NCI-H2107 (cell line): Measurements from ENCODE around the gene GFPT1.
"Not testable (repeated sequence)": the region's sequence is repeated elsewhere in the genome, so short reads cannot be mapped to it uniquely, and the experiment has no call there.

Experiments
- DNase-seq: peaks from one replicate; lab custom pipeline; 2025; lab: John Stamatoyannopoulos, UW

The GFPT1 gene

GRCh38 chr2:69383176-69383812 is 3.7 kb downstream of the GFPT1 start:
- no peak for DNase-seq

GRCh38 chr2:69382547-69382946 is 4.5 kb downstream of the GFPT1 start:
- no peak for DNase-seq

DNA sequence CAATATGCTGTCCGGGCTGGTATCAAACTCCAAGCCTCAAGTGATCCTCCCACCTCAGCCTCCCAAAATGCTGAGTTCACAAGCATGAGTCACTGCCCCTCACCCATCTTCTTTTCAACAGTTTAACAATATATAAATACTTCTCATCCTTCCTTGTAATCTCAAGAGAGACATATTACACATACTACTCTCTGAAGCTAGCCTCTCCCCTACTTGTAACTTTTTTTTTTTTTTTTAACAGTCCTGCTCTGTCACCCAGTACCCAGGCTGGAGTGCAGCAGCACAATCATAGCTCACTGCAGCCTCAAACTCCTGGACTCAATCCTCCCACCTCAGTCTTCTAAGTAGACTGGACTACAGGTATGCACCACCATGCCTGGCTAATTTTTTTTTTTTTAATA is 5.7 kb downstream of the GFPT1 start:
- no peak for DNase-seq

DNA sequence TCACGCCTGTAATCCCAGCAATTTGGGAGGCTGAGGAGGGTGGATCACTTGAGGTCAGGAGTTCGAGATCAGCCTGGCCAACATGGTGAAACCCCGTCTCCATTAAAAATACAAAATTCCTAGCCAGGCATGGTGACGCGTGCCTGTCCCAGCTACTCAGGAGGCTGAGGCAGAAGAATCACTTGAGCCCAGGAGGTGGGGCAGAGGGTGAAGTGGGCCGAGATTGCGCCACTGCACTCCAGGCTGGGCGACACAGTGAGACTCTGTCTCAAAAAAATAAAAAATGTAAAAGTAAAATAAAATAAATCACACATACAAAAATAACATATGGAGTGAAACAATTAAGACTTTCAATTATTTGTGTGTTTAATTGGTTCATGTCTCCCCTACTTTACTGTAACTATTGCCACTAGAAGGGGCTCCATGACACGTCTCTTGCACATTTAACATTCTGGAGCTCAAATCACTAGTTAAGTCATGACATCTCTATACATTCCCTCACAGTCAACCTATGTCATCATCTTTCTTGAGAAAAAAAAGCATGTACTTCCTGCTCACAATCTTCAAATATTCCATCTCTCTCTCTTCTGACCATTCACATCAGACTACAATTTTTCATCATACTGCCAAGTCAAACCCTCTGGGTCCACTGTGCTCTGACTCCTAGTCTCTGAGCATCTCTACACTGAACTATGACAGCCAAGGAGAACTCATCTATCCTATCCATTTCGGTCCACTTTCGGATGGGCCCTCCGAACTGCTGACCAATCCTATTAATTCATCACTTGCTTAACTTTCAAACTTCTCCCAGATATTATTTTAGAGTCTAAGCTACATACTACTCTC is 6.7 kb downstream of the GFPT1 start:
- no peak for DNase-seq

DNA sequence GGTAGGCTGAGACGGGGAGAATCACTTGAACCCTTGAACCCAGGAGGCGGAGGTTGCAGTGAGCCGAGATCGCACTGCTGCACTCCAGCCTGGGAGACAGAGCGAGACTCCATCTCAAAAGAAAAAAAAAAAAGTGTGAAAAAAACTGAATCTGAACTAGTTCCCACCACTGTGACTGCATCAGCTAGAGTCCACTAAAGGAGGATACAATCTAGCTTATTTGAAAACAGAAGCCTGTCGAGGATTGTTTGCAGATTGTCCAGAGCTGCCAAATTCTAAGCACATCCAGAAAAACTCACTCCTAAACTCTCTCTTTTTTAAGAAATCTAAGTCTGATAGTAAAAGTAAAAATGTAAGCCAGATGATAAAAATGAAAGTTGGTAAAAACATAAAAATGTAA is 10.6 kb downstream of the GFPT1 start:
- DNase-seq: no peak

DNA sequence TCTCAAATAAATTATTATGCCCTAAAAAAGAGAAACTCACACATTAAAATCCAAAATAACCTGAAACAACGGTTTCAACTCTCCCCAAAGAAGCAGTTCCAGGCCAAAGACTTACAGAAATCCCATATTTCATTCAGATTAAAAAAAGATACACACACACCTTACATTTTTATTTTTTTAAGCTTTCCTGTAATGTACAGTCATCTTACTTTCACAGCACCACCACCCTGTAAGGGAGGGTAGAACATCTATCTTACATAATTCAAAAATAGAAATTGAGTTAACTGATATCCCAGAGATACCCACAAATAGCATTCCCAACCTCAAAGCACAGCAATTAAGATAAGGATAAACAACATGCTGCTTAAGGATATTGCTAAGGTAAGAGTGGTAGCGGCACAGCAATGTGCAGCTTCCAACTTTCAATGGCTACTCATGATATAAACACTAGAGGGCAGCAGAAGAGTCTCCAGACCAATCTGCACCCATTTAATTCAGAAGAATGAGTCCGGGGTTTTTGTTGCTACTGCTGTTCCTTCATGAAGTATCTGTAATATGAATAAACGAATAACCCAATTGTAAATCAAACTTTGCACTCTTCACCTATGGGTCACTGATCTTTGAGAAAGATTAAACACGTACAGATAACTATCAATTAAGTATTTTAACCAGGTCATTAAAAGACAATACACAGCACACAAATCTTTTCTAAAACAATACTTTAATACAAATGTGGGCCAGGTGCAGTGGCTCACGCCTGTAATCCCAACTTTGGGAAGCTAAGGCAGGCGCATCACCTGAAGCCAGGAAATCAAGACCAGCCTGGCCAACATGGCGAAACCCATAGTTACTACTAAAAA is 11.3 kb downstream of the GFPT1 start:
- peak; percentile 4 for DNase-seq

GRCh38 chr2:69372767-69373166 is 14.3 kb downstream of the GFPT1 start:
- DNase-seq: no peak

DNA sequence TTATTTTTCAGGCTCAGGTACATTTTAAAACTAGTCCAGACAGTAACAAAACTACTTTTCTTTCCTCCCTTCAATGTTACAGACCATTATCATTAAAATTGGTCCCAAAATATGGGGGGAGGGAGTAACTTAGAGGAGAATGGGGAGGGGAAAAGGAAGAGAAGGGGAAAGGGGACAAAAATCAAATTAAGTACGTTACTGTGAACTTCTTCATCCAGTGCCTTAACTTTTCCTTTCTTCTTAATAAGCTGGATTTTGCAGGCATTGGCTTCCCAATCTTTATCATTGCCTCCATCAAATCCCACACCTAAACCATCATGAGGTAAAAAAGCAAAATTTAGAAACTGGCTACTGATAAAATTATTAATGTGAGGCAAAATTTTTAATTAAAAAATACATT is 17.2 kb downstream of the GFPT1 start:
- DNase-seq: no peak

DNA sequence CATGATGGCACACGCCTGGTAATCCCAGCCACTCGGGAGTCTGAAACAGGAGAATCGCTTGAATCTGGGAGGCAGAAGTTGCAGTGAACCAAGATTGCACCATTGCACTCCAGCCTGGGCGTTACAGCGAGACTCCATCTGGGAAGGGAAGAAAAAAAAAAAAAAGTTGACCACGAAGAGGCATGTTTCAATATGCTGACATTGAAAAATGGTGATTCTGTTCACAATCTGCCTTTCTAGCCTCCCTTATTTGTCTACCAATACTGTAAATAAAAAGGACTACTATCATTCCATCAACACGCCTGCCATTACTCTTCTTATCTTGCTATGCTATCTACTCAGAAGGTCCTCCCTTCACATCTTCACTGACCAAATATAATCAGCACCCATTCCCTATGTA is 18.4 kb downstream of the GFPT1 start:
- DNase-seq: no peak

DNA sequence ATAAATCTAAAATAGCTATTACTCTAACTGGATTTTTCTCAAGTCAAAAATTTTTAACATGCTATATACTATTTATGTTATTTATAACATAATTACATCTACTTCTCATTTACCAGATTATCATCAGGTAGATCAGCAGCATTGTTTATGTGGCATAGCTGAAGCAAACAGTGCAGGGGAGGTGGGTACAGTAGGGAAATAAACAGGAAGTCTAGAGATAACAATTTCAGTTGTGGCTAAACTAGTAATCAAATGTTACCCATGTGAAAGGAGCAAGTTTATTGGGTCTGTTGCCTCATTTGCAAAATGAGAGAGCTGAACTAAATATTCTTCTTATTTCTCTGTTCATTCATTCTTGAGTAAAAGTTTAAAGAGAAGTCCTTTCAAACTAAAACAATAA is 27.7 kb downstream of the GFPT1 start:
- DNase-seq: no peak

DNA sequence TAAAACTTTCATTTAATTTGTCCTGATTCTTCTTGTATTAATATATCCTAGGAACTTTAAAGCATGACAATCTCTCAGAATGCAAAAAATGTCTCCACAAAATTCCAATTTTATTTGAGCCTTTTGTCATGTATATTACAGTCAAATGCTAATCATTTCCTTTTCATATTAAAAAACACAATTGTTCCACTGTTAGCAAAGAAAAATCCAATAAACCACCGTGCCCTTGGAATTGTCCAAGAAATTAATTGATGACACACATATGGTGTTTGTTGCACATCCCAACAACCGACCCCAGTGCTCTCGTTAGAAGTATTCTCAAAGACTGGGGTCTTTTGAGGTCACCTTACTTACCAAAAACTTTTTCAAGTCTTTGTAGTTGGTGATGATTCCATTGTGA is 28.1 kb downstream of the GFPT1 start:
- DNase-seq: no peak

- DNase-seq: no peak
Observed at GRCh38 chr2:69356471-69356870, 30.6 kb downstream of the GFPT1 start.

GRCh38 chr2:69354976-69355375 is 32.1 kb downstream of the GFPT1 start:
- DNase-seq: not testable (repeated sequence)

DNA sequence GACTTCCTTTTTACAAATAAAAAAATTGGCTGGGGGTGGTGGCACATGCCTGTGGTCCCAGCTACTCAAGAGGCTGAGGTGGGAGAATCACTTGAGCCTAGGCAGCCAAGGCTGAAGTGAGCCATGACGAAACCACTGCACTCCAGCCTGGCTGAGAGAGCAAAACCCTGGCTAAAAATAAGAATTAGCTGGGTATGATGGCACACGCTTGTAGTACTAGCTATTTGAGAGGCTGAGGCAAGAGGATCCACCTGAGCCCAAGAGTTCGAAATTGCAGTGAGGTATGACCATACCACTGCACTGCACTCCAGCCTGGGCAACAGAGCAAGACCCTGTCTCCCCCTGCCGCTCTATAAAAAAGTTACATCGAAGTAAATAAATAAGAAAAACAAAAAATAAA is 33.7 kb downstream of the GFPT1 start:
- no peak for DNase-seq

- DNase-seq: no peak
Observed at GRCh38 chr2:69348781-69349180, 38.2 kb downstream of the GFPT1 start.

DNA sequence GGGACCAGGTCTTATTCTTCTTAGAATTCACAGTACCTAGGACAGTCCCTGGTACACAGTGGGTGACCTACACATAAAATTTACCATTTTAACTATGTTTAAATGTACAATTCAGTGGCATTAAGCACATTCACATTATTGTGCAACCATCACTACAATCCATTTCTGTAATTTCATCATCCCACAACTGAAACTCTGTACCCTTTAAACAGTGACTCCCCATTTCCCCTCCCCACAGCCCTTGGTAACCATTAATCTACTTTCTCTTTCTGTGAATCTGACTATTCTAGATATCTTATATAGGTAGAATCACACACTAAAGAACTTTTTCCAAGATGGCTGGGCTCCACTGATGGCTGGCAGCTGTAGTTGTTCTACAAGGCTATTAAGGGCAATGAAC is 41.6 kb downstream of the GFPT1 start:
- DNase-seq: no peak

DNA sequence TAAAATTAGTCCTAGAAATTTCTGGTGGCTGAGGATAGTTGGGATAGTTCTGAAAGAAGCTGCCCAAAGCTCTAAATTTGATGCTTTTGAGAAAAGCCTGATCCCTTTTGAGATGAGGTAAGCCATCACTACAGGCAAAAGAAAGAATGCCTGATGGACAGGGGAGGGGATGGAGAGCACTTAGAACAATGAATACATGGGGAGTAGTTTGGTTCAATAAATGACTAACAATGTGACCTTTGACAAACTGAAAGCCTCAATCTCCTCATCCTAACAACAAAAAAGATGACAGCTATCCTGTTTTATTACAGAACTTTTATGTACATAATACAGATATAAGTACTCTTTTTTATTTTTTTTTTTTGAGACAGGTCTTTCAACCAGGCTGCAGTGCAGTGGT is 42.7 kb downstream of the GFPT1 start:
- no peak for DNase-seq

DNA sequence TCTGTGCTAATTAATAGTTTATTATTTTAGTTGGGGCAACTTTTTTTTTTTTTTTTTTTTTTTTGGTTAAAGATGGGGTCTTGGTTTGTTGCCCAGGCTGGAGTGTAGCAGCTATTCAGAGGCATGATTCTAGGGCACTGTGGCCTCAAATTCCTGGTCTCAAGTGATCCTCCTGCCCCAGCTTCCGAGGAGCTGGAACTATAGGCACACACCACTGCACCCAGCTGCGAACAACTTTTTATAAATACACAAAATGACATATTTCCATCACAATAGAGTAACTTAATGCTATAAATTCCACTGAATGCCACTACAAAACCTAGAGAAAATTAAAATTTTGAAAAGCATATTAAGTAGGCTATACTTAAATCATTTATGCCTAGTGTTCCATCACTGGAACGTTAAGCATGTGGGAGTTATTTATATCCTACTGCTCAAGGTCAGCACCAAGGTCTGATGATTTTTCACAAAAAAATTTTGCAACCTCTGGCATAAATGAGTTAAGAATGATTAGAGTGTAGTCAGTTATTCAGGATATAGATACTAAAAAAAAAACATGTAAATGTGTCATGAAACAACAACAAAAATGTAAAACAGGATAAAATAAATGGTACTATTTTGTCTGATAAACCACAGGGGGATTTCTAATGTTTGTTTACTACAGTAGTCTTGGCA is 46.8 kb downstream of the GFPT1 start:
- no peak for DNase-seq

GRCh38 chr2:69335311-69335710 is 51.7 kb downstream of the GFPT1 start:
- no peak for DNase-seq

DNA sequence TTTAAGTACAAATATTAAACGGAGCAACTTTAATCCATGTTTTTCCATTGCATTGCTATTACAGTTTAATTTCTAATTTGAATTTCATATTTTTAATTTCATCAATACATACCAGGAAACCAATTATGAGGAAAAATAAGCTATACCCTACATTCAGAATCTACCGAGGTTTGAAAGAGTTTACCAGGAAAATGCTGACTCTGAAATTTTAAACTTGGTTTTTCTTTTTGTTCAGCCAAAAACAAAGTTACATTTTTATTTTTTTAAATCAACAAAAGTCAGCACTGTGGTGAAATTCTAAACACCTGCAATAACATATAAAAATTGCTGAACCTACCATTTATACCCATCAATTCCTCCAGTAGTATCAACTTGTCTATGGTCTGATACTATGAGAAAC is 53.7 kb downstream of the GFPT1 start:
- DNase-seq: no peak

GRCh38 chr2:69330781-69331180 is 56.2 kb downstream of the GFPT1 start:
- DNase-seq: no peak

DNA sequence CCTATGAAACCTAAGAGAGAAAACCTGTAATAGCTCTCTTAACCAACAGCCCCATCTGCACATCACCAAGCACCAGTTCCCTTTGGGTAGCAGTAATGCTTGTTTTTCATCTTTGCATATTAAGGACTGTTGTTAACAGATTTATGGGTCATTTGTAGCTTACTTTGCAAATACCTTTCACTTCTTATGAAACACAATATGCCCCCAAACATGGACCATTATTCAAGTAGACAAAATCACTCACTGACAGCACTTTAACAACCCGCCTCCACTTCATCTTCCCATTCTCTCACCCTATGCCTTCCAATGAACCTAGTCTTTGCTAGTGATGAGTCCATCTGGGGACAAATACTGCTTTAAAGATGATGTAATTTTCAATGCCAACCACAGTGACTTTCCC is 64.4 kb downstream of the GFPT1 start:
- DNase-seq: no peak
